Stimulated activated CD4-positive, alpha-beta T cell treated with anti-CD3 and anti-CD28 coated beads, TNF-alpha, amount 100 ng/mL, for 48 hours (primary cell): ENCODE data around the gene ELFN1.

Experiments
- DNase-seq, 3 donors: peaks; one replicate each; pipeline ENCODE4 v3.0.0-alpha.2; 2020; ENCODE audit warnings: low read depth in 3 of 3

ELFN1 gene

GRCh38 chr7:1642291-1642731 is 27.8 kb upstream of the ELFN1 start:
- no peak for DNase-seq

- no peak for DNase-seq
Measured at GRCh38 chr7:1643270-1644092, 26.6 kb upstream of the ELFN1 start.

GRCh38 chr7:1644341-1645070 is 25.6 kb upstream of the ELFN1 start:
- DNase-seq = no peak

- no peak for DNase-seq
Measured at GRCh38 chr7:1645071-1645409, 25.0 kb upstream of the ELFN1 start.

- DNase-seq = no peak
Measured at GRCh38 chr7:1645476-1645875, 24.6 kb upstream of the ELFN1 start.

- no peak for DNase-seq
Measured at GRCh38 chr7:1646391-1646790, 23.7 kb upstream of the ELFN1 start.

GRCh38 chr7:1646957-1647891 is 22.9 kb upstream of the ELFN1 start:
- DNase-seq = no peak

GRCh38 chr7:1647961-1648672 is 22.0 kb upstream of the ELFN1 start:
- DNase-seq = no peak

- DNase-seq = no peak
Measured at GRCh38 chr7:1649751-1650326, 20.2 kb upstream of the ELFN1 start.

GRCh38 chr7:1650363-1651030 is 19.6 kb upstream of the ELFN1 start:
- DNase-seq = no peak

- no peak for DNase-seq
Measured at GRCh38 chr7:1651031-1651446, 19.0 kb upstream of the ELFN1 start.

- DNase-seq = no peak
Measured at GRCh38 chr7:1651891-1652290, 18.2 kb upstream of the ELFN1 start.

- no peak for DNase-seq
Measured at GRCh38 chr7:1653500-1653899, 16.6 kb upstream of the ELFN1 start.

- DNase-seq = no peak
Measured at GRCh38 chr7:1654111-1654510, 16.0 kb upstream of the ELFN1 start.

GRCh38 chr7:1654738-1655475 is 15.2 kb upstream of the ELFN1 start:
- no peak for DNase-seq

- DNase-seq = no peak
Measured at GRCh38 chr7:1659696-1660095, 10.4 kb upstream of the ELFN1 start.

- no peak for DNase-seq
Measured at GRCh38 chr7:1661461-1661860, 8.6 kb upstream of the ELFN1 start.

- DNase-seq = no peak
Measured at GRCh38 chr7:1662101-1662500, 8.0 kb upstream of the ELFN1 start.

GRCh38 chr7:1662767-1663166 is 7.3 kb upstream of the ELFN1 start:
- DNase-seq = no peak

- no peak for DNase-seq
Measured at GRCh38 chr7:1663223-1663622, 6.9 kb upstream of the ELFN1 start.
